Type B pancreatic cell (in vitro differentiated cells): ENCODE data around the gene COL4A6. TPM values are rescaled to one million over a fixed set of nuclear protein-coding genes. Genes with fewer than 3 reads are reported as not detected.

ENCODE experiments used
- DNase-seq: peaks from one replicate; pipeline ENCODE4 v3.0.0; 2021; ENCODE audit warnings: mixed read lengths; ENCODE audit not compliant: unreplicated experiment; ENCODE audit errors: extremely low spot score
- H3K27ac Mint-ChIP-seq: 2 replicates; pipeline ENCODE4 v1.8.0; 2021; ENCODE audit warnings: mild to moderate bottlenecking, mixed read lengths
- H3K27me3 Mint-ChIP-seq: 2 replicates; pipeline ENCODE4 v1.8.0; 2021; ENCODE audit warnings: mixed read lengths
- H3K36me3 Mint-ChIP-seq: 2 replicates; pipeline ENCODE4 v1.8.0; 2021; ENCODE audit warnings: mixed read lengths
- H3K4me1 Mint-ChIP-seq: one replicate; pipeline ENCODE4 v1.8.0; 2021; ENCODE audit warnings: mixed read lengths; ENCODE audit not compliant: unreplicated experiment
- H3K4me3 Mint-ChIP-seq: 2 replicates; pipeline ENCODE4 v1.8.0; 2021; ENCODE audit warnings: mild to moderate bottlenecking, mixed read lengths
- H3K9me3 Mint-ChIP-seq: 2 replicates; pipeline ENCODE4 v1.8.0; 2021; ENCODE audit warnings: mixed read lengths
- total RNA-seq: library from RNA; stranded (reverse); gene quantifications from 2 replicates; pipeline ENCODE4 v1.2.1, GENCODE V29; 2021; ENCODE audit warnings: low replicate concordance
- TF ChIP-seq, protein P1 (sequence below): fragments of 200-600 bp; sonication (generic); conservative IDR thresholded peaks from 2 replicates; pipeline ENCODE4 v1.5.0; 2021; ENCODE audit warnings: antibody characterized with exemption, mild to moderate bottlenecking

The COL4A6 gene
- total RNA-seq, 1 donor from 2014 or later, result 51.7 TPM

DNA sequence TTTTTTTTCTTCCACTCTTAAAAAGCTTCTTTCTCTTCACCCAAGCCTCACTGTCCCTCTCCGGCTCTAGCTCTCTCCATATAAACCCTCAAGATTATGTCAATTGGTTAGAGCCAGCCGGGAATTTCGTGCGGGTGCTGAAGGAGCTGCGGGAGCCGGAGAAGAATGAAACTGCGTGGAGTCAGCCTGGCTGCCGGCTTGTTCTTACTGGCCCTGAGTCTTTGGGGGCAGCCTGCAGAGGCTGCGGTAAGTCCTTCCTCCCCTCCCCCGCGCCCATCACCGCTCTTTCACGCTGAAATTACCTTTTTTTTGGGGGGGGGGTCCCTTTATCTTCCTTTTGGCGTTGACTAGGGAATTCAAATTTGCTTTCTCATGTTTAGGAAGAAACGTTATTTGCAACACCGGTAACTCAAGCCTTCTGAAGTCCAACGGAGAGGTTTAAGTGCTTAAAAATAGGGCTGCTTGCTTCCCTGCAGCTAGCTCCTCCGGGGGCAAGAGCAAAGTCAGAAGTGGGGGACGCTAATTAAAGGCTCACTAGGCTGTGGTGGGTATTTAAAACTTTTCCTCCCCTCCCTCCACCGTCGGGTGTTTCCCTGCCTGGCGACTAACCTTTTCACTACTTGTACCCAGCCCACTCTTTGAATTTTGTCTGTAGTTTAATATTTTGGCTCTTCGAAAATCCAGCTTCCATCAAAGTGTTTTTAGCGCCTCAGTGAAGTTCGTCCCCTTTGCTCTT lies 1.9 kb upstream of the COL4A6 start:
- Mint-ChIP-seq H3K4me1 (peaks cover 26% of the 10 kb centered on the region), H3K27ac (peak overlapping the region; percentile 93), H3K9me3 (peaks cover 4% of the 10 kb centered on the region), H3K27me3 (peaks cover 11% of the 10 kb centered on the region), H3K36me3 (peaks cover 8% of the 10 kb centered on the region), H3K4me3 (peak overlapping the region; percentile 97)
- DNase-seq, result no peak
- TF ChIP-seq, protein P1, sequence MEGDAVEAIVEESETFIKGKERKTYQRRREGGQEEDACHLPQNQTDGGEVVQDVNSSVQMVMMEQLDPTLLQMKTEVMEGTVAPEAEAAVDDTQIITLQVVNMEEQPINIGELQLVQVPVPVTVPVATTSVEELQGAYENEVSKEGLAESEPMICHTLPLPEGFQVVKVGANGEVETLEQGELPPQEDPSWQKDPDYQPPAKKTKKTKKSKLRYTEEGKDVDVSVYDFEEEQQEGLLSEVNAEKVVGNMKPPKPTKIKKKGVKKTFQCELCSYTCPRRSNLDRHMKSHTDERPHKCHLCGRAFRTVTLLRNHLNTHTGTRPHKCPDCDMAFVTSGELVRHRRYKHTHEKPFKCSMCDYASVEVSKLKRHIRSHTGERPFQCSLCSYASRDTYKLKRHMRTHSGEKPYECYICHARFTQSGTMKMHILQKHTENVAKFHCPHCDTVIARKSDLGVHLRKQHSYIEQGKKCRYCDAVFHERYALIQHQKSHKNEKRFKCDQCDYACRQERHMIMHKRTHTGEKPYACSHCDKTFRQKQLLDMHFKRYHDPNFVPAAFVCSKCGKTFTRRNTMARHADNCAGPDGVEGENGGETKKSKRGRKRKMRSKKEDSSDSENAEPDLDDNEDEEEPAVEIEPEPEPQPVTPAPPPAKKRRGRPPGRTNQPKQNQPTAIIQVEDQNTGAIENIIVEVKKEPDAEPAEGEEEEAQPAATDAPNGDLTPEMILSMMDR, result no peak

GRCh38 chrX:108439426-108439942 lies 1.3 kb upstream of the COL4A6 start, which contains the start of gene COL4A5:
Gene COL4A5, plus strand, starts transcription at chrX:108439838. Its CDS starts 288 bp downstream, at chrX:108440126.
- Mint-ChIP-seq H3K4me1 (peaks cover 30% of the 10 kb centered on the region), H3K27me3 (peaks cover 11% of the 10 kb centered on the region)
- TF ChIP-seq, protein P1, result no peak

GRCh38 chrX:108437349-108438109 lies 693 bp downstream of the COL4A6 start:
- TF ChIP-seq, protein P1, result no peak
- Mint-ChIP-seq H3K9me3 (no peaks in the 10 kb centered on the region), H3K36me3 (no peaks in the 10 kb centered on the region), H3K4me1 (peaks cover 25% of the 10 kb centered on the region), H3K4me3 (peak overlapping the region; percentile 83), H3K27me3 (peaks cover 11% of the 10 kb centered on the region), H3K27ac (peak overlapping the region; percentile 38)
- no peak for DNase-seq

More at GRCh38 chrX:108439426-108439942, 1.3 kb upstream of the COL4A6 start, which contains the start of gene COL4A5:
- Mint-ChIP-seq H3K36me3 (peaks cover 2% of the 10 kb centered on the region), H3K27ac (peak within 1 kb of the TSS; percentile 93), H3K9me3 (peaks cover under 1% of the 10 kb centered on the region), H3K4me3 (peak within 1 kb of the TSS; percentile 97)
- peak; percentile 77 for DNase-seq

GRCh38 chrX:108435261-108435660 lies 3.0 kb downstream of the COL4A6 start:
- Mint-ChIP-seq H3K36me3 (no peaks in the 10 kb centered on the region), H3K9me3 (no peaks in the 10 kb centered on the region), H3K4me3 (peak overlapping the region; percentile 60), H3K27ac (no peak overlapping the region), H3K4me1 (peaks cover 25% of the 10 kb centered on the region), H3K27me3 (peaks cover 11% of the 10 kb centered on the region)
- DNase-seq, result no peak
- TF ChIP-seq, protein P1, result no peak

- H3K27ac Mint-ChIP-seq, result no peak overlapping the region
- H3K36me3 Mint-ChIP-seq, result peaks cover 5% of the 10 kb centered on the region
- H3K9me3 Mint-ChIP-seq, result no peaks in the 10 kb centered on the region
- no peaks in the 10 kb centered on the region for H3K4me1 Mint-ChIP-seq
- H3K27me3 Mint-ChIP-seq, result no peaks in the 10 kb centered on the region
- no peak for DNase-seq
- H3K4me3 Mint-ChIP-seq, result no peak overlapping the region
- TF ChIP-seq, protein P1, result no peak
These were observed 12.0 kb downstream of the COL4A6 start for GRCh38 chrX:108426262-108426661.
